Fibroblast of the aortic adventitia (primary cell): ENCODE measurements around the gene UBE2L5. TPM values are rescaled to one million over a fixed set of nuclear protein-coding genes. Genes with fewer than 3 reads are reported as not detected.
"Not testable (repeated sequence)": the region's sequence is repeated elsewhere in the genome, so short reads cannot be mapped to it uniquely, and the experiment has no call there.

ENCODE experiments used
- DNase-seq: peaks from one replicate; pipeline ENCODE4 v3.0.0-alpha.2; 2010; ENCODE audit warnings: low read depth
- H3K4me3 ChIP-seq: 2 replicates; pipeline ENCODE4 v1.5.1; 2011; ENCODE audit warnings: low read depth, mild to moderate bottlenecking, control low read depth, low read length, moderate library complexity
- total RNA-seq: library from RNA; depleted of rRNA; stranded (reverse); fragments of >200 nt; gene quantifications from 2 replicates; pipeline ENCODE4 v1.2.3, GENCODE V29; 2012; ENCODE audit warnings: low replicate concordance
- TF ChIP-seq, protein P1 (sequence below): IDR thresholded peaks from 2 replicates; pipeline ENCODE4 v1.5.1; 2011; ENCODE audit warnings: mild to moderate bottlenecking, low read length, control low read depth, inconsistent platforms; ENCODE audit not compliant: insufficient read depth

Gene UBE2L5
- total RNA-seq, 1 donor, result under 0.01 TPM

DNA sequence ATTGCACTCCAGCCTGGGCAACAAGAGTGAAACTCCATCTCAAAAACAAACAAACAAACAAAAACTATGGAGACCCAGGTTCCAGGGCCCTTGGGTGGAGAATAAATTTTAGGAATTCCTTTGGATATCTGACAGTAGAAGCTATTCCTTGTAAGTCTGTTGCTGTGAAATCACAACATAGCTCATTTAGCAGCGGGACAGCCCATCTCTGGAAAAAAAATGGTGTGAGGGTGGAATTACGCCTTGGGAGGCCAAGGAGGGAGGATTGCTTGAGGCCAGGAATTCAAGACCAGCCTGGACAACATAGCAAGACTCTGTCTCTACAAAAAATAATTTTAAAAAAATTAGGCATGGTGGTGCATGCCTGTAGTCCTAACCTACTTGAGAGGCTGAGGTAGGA lies 27.8 kb downstream of the UBE2L5 start:
- TF ChIP-seq, protein P1, sequence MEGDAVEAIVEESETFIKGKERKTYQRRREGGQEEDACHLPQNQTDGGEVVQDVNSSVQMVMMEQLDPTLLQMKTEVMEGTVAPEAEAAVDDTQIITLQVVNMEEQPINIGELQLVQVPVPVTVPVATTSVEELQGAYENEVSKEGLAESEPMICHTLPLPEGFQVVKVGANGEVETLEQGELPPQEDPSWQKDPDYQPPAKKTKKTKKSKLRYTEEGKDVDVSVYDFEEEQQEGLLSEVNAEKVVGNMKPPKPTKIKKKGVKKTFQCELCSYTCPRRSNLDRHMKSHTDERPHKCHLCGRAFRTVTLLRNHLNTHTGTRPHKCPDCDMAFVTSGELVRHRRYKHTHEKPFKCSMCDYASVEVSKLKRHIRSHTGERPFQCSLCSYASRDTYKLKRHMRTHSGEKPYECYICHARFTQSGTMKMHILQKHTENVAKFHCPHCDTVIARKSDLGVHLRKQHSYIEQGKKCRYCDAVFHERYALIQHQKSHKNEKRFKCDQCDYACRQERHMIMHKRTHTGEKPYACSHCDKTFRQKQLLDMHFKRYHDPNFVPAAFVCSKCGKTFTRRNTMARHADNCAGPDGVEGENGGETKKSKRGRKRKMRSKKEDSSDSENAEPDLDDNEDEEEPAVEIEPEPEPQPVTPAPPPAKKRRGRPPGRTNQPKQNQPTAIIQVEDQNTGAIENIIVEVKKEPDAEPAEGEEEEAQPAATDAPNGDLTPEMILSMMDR, result no peak
- no peak for DNase-seq
- no peak overlapping the region for H3K4me3 ChIP-seq

DNA sequence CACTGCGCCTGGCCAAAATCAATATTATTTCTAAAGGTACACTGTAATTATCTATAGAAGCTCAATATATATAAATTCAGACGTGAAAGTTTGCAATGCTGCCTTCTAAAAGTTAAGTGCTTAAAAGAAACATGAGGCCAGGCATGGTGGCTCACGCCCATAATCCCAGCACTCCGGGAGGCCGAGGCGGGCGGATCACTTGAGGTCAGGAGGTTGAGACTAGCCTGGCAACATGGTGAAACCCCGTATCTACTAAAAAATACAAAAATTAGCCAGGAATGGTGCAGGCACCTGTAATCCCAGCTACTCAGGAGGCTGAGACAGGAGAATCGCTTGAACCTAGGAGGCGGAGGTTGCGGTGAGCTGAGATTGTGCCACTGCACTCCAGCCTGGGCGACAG lies 29.2 kb downstream of the UBE2L5 start:
- not testable (repeated sequence) for DNase-seq, H3K4me3 ChIP-seq

DNA sequence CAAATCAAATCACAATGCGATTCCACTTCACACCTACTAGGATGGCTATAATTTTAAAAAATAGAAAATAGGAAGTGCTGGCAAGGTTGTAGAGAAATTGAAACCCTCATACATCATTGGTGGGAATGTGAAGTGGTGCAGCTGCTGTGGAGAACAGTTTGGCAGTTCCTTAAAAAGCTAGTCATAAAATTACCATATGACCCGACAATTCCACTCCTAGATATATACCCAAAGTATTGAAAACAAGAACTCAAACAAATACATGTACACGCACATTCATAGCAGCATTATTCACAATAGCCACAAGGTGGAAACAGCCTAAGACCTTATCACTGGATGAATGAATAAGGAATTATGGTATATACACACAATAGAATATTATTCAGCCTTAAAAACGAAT lies 31.4 kb downstream of the UBE2L5 start:
- DNase-seq, result no peak
- TF ChIP-seq, protein P1, result peak; percentile 26
- H3K4me3 ChIP-seq, result no peak overlapping the region

DNA sequence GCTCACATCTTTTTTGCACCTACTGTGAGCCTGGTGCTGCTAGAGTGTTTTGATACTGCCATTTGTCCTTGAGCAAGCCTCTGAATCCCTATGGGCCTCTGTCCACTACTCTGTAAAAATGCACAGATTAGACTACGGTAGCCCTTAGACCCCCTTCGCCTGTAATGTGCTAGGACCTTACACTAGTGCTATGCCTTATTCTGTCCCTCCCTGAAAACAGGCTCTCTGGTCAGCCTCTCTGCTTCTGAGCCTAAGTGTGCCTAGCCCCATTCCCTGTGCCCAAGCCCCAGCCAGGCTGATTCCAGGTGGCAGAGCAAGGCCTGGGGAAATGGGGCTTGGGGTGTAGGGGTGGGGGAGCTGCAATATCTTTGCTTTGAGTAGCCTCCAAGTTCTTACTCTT lies 32.7 kb downstream of the UBE2L5 start:
- H3K4me3 ChIP-seq, result no peak overlapping the region
- TF ChIP-seq, protein P1, result no peak
- no peak for DNase-seq

DNA sequence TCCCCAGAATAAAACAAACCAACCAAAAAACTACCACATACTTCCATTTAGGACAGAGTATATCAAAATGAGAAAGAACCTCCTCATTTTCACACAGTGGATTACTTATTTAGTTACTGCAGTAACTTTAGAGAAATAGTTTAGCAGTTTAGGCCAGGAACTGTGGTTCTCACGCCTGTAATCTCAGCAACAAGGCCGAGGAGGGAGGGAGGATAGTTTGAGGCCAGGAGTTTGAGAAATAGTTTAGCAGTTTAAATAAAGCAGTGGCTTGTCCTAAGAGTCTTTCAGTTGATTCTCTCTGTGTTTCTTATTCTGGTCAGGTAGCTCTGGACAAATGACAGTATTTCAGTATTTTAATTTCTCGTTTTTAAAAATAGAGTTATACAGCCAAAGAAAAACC lies 34.0 kb downstream of the UBE2L5 start:
- DNase-seq, result peak; percentile 43
- H3K4me3 ChIP-seq, result no peak overlapping the region
- TF ChIP-seq, protein P1, result no peak

DNA sequence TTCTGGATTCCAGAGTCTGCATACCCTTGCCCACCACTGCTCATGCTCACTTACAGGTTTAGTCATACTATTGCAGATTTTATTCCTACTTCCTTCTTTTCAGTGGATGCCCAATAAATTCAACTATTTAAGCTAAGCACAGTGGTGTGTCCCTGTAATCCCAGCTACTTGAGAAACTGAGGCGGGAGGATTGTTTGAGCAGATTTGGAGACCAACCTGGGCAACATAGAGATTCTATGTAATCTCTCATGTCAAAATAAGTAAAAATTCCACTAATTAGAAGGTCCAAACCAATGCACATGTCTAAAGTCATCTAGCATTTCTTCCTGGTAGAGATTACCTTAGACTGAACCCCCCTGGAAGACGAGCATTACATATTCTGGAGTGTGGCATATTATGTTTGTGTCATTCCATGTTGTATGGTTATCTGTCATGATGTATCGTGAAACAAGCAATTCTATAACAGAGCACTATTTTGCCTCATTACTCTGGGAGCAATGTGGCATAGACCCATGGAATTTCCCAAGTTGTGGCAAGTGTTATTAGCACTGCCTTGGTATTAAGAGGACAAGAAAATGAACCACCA lies 35.1 kb downstream of the UBE2L5 start:
- TF ChIP-seq, protein P1, result no peak
- no peak for DNase-seq
- no peak overlapping the region for H3K4me3 ChIP-seq

DNA sequence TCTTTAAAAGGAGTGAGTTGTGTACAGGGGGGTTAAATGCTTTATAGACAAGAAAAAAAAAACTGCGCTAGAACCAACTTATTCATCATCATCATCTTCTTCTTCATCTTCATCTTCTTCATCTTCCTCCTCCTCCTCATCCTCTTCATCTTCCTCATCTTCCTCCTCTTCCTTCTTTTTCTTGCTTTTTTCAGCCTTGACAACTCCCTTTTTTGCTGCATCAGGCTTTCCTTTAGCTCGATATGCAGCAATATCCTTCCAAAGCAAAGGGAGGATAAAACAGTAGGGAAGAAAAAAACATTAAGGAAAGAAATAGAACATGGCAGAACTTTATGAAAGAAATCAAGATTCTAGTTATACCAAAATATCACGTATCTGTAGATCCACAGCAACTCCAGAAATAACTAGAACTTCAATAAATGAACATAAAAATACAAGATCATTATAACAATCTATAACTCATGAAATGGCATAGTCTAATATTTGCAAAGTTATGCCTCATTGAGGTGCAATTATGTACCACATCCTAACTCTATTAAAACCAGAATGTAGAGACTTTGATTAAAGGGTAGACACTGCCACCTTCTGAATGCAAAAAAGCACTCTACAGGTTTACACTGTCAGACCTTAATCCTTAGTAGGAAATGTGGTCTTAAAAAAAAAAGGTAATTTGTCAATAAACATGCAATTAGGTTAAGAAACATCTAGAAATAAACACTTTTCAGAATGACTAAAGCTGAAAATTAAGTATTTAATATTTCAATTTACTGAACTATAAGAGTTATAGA lies 39.2 kb downstream of the UBE2L5 start:
- H3K4me3 ChIP-seq, result not testable (repeated sequence)
- peak; percentile 76 for DNase-seq
- TF ChIP-seq, protein P1, result peak; percentile 55
